ENCODE results near the gene FPGS. TPM values are rescaled to one million over a fixed set of nuclear protein-coding genes. Genes with fewer than 3 reads are reported as not detected.

FPGS gene
- total RNA-seq, 1 experiment from 2014 or later = 70.6 TPM

DNA sequence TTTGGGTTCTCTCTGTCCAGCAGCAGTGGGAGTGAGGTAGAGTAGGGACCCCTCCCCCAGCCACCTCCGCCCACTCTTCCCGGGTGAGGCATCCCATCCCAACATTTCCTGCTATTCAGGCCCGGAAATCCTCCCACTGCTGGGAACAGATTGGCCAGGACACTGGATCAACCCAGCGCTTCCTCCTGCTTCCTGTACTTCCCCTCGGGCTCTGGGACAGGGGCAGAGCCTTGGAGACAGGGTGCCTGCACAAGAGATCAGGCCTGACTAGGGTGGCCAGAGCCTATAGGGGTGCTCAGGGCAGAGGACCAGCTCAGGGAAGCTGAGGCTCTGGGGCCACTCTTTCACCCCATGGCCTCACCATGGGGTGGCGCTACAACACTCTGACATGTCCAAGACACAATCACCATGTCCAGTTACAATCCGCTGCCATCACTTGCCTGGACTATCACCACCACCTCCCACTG is 38.7 kb upstream of the FPGS start (continued):
- TF ChIP-seq, protein P1, sequence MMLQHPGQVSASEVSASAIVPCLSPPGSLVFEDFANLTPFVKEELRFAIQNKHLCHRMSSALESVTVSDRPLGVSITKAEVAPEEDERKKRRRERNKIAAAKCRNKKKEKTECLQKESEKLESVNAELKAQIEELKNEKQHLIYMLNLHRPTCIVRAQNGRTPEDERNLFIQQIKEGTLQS (IDR thresholded peaks at IDR 0.05) = no peak
- TF ChIP-seq SRF (IDR thresholded peaks at IDR 0.05; ENCODE audit: low read depth) (no peak), ZNF274 (IDR thresholded peaks at IDR 0.05; ENCODE audit: low read depth, low read length) (no peak)

DNA sequence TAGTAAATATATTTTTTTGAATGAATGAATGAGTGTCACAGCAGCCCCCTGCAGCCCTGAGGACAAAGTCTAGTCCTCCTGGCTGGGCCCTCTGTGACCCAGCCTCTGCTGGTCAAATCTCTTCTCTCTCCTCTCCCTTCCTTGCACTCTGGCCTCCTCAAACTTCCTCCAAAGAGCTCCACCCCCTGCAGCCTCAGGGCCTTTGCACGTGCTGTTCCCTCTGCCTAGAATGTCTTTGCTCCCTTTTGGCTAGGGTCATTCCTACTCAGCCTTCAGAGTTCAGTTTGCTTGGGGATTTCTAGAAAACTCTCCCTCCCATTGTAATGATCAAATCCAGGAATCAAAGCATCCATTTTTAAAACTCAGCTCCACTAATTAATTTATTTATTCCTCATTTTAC is 37.3 kb upstream of the FPGS start:
- Histone ChIP-seq H3K9ac (ENCODE audit: low read length) (no peak overlapping the region), H3K79me2 (ENCODE audit: insufficient read depth, low read length) (no peaks in the 10 kb centered on the region), H3K4me2 (ENCODE audit: low read length) (no peak overlapping the region), H3K4me3 (replicated peaks in 1 of 2; ENCODE audit: low read depth in 1 of 2, low read length in 2 of 2) (no peak overlapping the region), H2AFZ (ENCODE audit: low read depth, low read length, poor library complexity, severe bottlenecking) (no peak overlapping the region), H3K4me1 (ENCODE audit: control insufficient read depth in 1 of 2, insufficient read depth in 2 of 2, low read length in 2 of 2) (peaks cover 3 to 6% of the 10 kb centered on the region in 2 experiments; a peak in 3 of 4 replicates), H4K20me1 (ENCODE audit: insufficient read depth) (no peaks in the 10 kb centered on the region), H3K36me3 (ENCODE audit: control insufficient read depth in 1 of 2, insufficient read depth in 2 of 2, low read length in 2 of 2) (no peaks in the 10 kb centered on the region), H3K27ac (ENCODE audit: low read depth, low read length) (no peak overlapping the region), H3K9me3 (ENCODE audit: control insufficient read depth in 1 of 2, insufficient read depth in 1 of 2, low read depth in 1 of 2, low read length in 2 of 2) (no peaks in the 10 kb centered on the region), H3K9me2 (ENCODE audit: insufficient read depth) (no peaks in the 10 kb centered on the region), H3K27me3 (ENCODE audit: insufficient read depth, low read length) (no peaks in the 10 kb centered on the region; the same call in 1 of the 2 replicates)
- DNase-seq (ENCODE audit: low read depth, low spot score) (no peak), ATAC-seq (no peak)
- CTCF ChIA-PET = interaction anchor here (0.9 kb wide), 1 partner anchor 104 kb away, joined by 3 read pairs; no protein-coding TSS in a partner anchor
- RAD21 ChIA-PET (ENCODE audit: low non-redundant PET in 1 of 2, low total read pairs in 2 of 2, uncharacterized antibody in 2 of 2, unreplicated experiment in 2 of 2) = no interaction called here
- POLR2A ChIA-PET = no interaction called here
- intact Hi-C loops (cut with micrococcal nuclease) = no loop called here
- no TSS peak for BruUV-seq (replicated peaks)
- TF ChIP-seq RAD21 (IDR thresholded peaks at IDR 0.05; ENCODE audit: low read depth) (no peak), CEBPB (IDR thresholded peaks at IDR 0.05; ENCODE audit: low read depth) (no peak), CBX3 (IDR thresholded peaks at IDR 0.05; ENCODE audit: low read depth) (no peak), TCF7L2 (IDR thresholded peaks at IDR 0.05; ENCODE audit: borderline replicate concordance, extremely low read depth, insufficient read depth, insufficient read length) (no peak), SP1 (IDR thresholded peaks at IDR 0.05; ENCODE audit: low read depth) (no peak), EZH2 (IDR thresholded peaks at IDR 0.05) (no peak), JUND (IDR thresholded peaks at IDR 0.05) (no peak), YY1 (IDR thresholded peaks at IDR 0.05; ENCODE audit: extremely low read depth, insufficient replicate concordance, low read depth, low read length) (no peak), POLR2AphosphoS5 (IDR thresholded peaks at IDR 0.05; ENCODE audit: low read depth, low read length) (no peak), EZH2phosphoT487 (IDR thresholded peaks at IDR 0.05; ENCODE audit: borderline replicate concordance) (no peak), ZNF274 (IDR thresholded peaks at IDR 0.05; ENCODE audit: low read depth, low read length) (no peak), ZFX (IDR thresholded peaks at IDR 0.05) (no peak), SRF (IDR thresholded peaks at IDR 0.05; ENCODE audit: low read depth) (no peak), FOSL1 (IDR thresholded peaks at IDR 0.05; ENCODE audit: low read depth) (no peak)
- TF ChIP-seq, protein P1 (IDR thresholded peaks at IDR 0.05) = no peak
- TF ChIP-seq, protein P2, sequence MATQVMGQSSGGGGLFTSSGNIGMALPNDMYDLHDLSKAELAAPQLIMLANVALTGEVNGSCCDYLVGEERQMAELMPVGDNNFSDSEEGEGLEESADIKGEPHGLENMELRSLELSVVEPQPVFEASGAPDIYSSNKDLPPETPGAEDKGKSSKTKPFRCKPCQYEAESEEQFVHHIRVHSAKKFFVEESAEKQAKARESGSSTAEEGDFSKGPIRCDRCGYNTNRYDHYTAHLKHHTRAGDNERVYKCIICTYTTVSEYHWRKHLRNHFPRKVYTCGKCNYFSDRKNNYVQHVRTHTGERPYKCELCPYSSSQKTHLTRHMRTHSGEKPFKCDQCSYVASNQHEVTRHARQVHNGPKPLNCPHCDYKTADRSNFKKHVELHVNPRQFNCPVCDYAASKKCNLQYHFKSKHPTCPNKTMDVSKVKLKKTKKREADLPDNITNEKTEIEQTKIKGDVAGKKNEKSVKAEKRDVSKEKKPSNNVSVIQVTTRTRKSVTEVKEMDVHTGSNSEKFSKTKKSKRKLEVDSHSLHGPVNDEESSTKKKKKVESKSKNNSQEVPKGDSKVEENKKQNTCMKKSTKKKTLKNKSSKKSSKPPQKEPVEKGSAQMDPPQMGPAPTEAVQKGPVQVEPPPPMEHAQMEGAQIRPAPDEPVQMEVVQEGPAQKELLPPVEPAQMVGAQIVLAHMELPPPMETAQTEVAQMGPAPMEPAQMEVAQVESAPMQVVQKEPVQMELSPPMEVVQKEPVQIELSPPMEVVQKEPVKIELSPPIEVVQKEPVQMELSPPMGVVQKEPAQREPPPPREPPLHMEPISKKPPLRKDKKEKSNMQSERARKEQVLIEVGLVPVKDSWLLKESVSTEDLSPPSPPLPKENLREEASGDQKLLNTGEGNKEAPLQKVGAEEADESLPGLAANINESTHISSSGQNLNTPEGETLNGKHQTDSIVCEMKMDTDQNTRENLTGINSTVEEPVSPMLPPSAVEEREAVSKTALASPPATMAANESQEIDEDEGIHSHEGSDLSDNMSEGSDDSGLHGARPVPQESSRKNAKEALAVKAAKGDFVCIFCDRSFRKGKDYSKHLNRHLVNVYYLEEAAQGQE (IDR thresholded peaks at IDR 0.05; ENCODE audit: low read depth) = no peak
- TF ChIP-seq, protein P3, sequence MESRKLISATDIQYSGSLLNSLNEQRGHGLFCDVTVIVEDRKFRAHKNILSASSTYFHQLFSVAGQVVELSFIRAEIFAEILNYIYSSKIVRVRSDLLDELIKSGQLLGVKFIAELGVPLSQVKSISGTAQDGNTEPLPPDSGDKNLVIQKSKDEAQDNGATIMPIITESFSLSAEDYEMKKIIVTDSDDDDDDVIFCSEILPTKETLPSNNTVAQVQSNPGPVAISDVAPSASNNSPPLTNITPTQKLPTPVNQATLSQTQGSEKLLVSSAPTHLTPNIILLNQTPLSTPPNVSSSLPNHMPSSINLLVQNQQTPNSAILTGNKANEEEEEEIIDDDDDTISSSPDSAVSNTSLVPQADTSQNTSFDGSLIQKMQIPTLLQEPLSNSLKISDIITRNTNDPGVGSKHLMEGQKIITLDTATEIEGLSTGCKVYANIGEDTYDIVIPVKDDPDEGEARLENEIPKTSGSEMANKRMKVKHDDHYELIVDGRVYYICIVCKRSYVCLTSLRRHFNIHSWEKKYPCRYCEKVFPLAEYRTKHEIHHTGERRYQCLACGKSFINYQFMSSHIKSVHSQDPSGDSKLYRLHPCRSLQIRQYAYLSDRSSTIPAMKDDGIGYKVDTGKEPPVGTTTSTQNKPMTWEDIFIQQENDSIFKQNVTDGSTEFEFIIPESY (IDR thresholded peaks at IDR 0.05; ENCODE audit: extremely low read depth, insufficient replicate concordance, low read length) = no peak
- TF ChIP-seq, protein P4, sequence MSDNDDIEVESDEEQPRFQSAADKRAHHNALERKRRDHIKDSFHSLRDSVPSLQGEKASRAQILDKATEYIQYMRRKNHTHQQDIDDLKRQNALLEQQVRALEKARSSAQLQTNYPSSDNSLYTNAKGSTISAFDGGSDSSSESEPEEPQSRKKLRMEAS (IDR thresholded peaks at IDR 0.05) = no peak
